HT-29 (cell line): Measurements from ENCODE around the gene S100A7A. TPM values are rescaled to one million over a fixed set of nuclear protein-coding genes. Genes with fewer than 3 reads are reported as not detected.
"Not testable (repeated sequence)": the region's sequence is repeated elsewhere in the genome, so short reads cannot be mapped to it uniquely, and the experiment has no call there.

ENCODE experiments used
- DNase-seq: peaks from one replicate; pipeline ENCODE4 v3.0.0-alpha.2; 2015; ENCODE audit warnings: low spot score
- total RNA-seq: library from RNA; depleted of rRNA; stranded (reverse); fragments of >200 nt; shearing (Covaris generic); gene quantifications from 2 replicates; pipeline ENCODE4 v1.2.3, GENCODE V29; 2014

The S100A7A gene
- total RNA-seq, 1 experiment from 2014 or later, result not detected

GRCh38 chr1:153395136-153395685 lies 21.1 kb upstream of the S100A7A start:
- DNase-seq, result no peak

- no peak for DNase-seq
These were observed 20.5 kb upstream of the S100A7A start for GRCh38 chr1:153395776-153396175.

GRCh38 chr1:153396461-153396860 lies 19.9 kb upstream of the S100A7A start:
- DNase-seq, result no peak

- no peak for DNase-seq
These were observed 19.0 kb upstream of the S100A7A start for GRCh38 chr1:153397051-153397923.

GRCh38 chr1:153397924-153398651 lies 18.2 kb upstream of the S100A7A start:
- DNase-seq, result no peak

- no peak for DNase-seq
These were observed 16.8 kb upstream of the S100A7A start for GRCh38 chr1:153399401-153400055.

GRCh38 chr1:153400244-153400643 lies 16.1 kb upstream of the S100A7A start:
- DNase-seq, result peak; percentile 2

GRCh38 chr1:153401461-153401860 lies 14.9 kb upstream of the S100A7A start:
- DNase-seq, result no peak

- no peak for DNase-seq
These were observed 14.1 kb upstream of the S100A7A start for GRCh38 chr1:153402226-153402625.

GRCh38 chr1:153403421-153404085 lies 12.8 kb upstream of the S100A7A start:
- DNase-seq, result no peak

- no peak for DNase-seq
These were observed 12.2 kb upstream of the S100A7A start for GRCh38 chr1:153404086-153404635.

GRCh38 chr1:153404768-153405167 lies 11.6 kb upstream of the S100A7A start:
- DNase-seq, result peak; percentile 57

- DNase-seq, result not testable (repeated sequence)
These were observed 10.3 kb upstream of the S100A7A start for GRCh38 chr1:153405825-153406599.

- not testable (repeated sequence) for DNase-seq
These were observed 9.0 kb upstream of the S100A7A start for GRCh38 chr1:153407274-153407673.

- not testable (repeated sequence) for DNase-seq
These were observed 2.4 kb upstream of the S100A7A start for GRCh38 chr1:153413961-153414360.

- no peak for DNase-seq
These were observed 992 bp downstream of the S100A7A start for GRCh38 chr1:153417136-153417888.

GRCh38 chr1:153418758-153419435 lies 2.6 kb downstream of the S100A7A start:
- DNase-seq, result not testable (repeated sequence)

GRCh38 chr1:153419436-153419793 lies 3.1 kb downstream of the S100A7A start:
- DNase-seq, result not testable (repeated sequence)

- no peak for DNase-seq
These were observed 4.0 kb downstream of the S100A7A start for GRCh38 chr1:153420306-153420705.
